Omental fat pad (tissue), 4 donors: ENCODE measurements around the gene RSRC2. TPM values are rescaled to one million over a fixed set of nuclear protein-coding genes. Genes with fewer than 3 reads are reported as not detected.
"Not testable (repeated sequence)": the region's sequence is repeated elsewhere in the genome, so short reads cannot be mapped to it uniquely, and the experiment has no call there.

Source experiments
- ATAC-seq: fragments of 150-250 bp; one replicate; pipeline ENCODE4 v1.9.1; 2016; ENCODE audit warnings: mild to moderate bottlenecking, moderate library complexity; ENCODE audit not compliant: low FRiP score
- DNase-seq: peaks from one replicate; pipeline ENCODE4 v3.0.0-alpha.2; 2019; ENCODE audit warnings: low spot score
- total RNA-seq, 4 donors: library from RNA; depleted of rRNA; stranded (reverse); fragments of >200 nt; gene quantifications; one replicate each; pipeline ENCODE4 v1.1.0, GENCODE V29; 2016
- TF ChIP-seq, protein P1 (sequence below), 3 donors: fragments of 450-650 bp; IDR thresholded peaks; one replicate each; pipeline ENCODE4 v1.5.1; 2016 to 2017; ENCODE audit warnings: antibody characterized with exemption in 3 of 3, mild to moderate bottlenecking in 3 of 3, moderate library complexity in 2 of 3

Gene RSRC2, protein sequence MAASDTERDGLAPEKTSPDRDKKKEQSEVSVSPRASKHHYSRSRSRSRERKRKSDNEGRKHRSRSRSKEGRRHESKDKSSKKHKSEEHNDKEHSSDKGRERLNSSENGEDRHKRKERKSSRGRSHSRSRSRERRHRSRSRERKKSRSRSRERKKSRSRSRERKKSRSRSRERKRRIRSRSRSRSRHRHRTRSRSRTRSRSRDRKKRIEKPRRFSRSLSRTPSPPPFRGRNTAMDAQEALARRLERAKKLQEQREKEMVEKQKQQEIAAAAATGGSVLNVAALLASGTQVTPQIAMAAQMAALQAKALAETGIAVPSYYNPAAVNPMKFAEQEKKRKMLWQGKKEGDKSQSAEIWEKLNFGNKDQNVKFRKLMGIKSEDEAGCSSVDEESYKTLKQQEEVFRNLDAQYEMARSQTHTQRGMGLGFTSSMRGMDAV
- 100 to 1,000 TPM in 2 of 4 donors, 10 to 100 TPM in 2; 59.4 to 126 (median 100.0) TPM for total RNA-seq

DNA sequence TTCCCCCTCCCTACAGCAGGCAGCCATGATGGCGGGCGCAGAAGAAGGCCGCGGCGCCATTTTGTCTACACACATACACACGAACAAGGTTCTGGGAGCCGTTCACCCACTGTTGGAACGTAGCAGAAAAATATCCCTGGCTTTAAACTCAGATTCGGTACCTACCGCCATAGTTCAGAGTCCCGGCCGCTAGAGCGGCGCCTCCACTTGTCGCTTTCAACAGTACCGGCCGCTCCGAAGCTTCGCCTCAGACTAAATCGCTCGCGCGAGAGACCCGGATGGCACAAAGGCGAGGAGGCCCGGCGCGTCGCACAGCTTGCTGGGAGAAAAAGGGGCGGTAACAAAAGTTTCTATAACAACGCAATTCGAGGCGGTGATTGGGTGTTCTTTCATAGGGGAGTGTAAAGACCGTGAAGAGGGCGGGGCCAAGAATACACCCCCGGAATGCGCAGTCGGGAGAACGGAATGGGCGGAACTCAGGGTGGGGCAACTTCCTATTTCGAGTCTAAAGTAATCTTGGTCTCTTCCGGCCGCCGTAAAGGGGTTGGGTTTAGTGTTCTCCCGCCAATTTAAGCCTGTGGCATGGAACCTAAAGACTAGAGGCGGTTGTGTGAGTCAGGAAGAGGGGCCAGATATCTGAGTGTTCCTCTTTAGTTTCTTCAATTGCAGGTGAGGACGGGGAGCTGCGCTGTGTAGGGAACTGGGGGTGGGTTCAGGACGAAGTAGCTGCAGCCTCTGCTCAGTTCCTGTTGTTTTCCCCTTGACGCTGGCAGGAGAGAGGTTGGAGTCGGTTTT is at the start of gene RSRC2, which contains the start of gene KNTC1:
Gene RSRC2, minus strand, starts transcription at position 254 of the 795 bp plus-strand sequence. Its CDS starts 83 bp downstream, at position 171.
Gene KNTC1, plus strand, starts transcription at position 567 of the 795 bp plus-strand sequence. CDS start 2,815 bp downstream, outside the sequence.
- TF ChIP-seq, protein P1, sequence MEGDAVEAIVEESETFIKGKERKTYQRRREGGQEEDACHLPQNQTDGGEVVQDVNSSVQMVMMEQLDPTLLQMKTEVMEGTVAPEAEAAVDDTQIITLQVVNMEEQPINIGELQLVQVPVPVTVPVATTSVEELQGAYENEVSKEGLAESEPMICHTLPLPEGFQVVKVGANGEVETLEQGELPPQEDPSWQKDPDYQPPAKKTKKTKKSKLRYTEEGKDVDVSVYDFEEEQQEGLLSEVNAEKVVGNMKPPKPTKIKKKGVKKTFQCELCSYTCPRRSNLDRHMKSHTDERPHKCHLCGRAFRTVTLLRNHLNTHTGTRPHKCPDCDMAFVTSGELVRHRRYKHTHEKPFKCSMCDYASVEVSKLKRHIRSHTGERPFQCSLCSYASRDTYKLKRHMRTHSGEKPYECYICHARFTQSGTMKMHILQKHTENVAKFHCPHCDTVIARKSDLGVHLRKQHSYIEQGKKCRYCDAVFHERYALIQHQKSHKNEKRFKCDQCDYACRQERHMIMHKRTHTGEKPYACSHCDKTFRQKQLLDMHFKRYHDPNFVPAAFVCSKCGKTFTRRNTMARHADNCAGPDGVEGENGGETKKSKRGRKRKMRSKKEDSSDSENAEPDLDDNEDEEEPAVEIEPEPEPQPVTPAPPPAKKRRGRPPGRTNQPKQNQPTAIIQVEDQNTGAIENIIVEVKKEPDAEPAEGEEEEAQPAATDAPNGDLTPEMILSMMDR (IDR thresholded peaks at IDR 0.05), result no peak
- DNase-seq (peak; percentile 93), ATAC-seq (peak; percentile 96)

DNA sequence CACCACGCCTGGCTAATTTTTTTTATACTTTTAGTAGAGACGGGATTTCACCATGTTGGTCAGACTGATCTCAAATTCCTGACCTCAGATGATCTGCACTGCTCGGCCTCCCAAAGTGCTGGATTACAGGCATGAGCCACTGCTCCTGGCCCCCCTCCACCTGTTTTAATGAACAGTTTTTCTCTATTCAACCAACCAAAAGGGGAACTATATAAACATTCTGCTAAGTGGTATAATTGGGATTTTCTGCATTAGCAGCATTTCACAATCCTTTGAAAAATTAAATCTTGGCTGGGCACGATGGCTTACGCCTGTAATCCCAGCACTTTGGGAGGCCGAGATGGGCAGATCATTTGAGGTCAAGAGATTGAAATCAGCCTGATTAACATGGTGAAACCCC is 45.1 kb upstream of the RSRC2 start:
- TF ChIP-seq, protein P1 (IDR thresholded peaks at IDR 0.05), result no peak
- DNase-seq (no peak), ATAC-seq (no peak)

DNA sequence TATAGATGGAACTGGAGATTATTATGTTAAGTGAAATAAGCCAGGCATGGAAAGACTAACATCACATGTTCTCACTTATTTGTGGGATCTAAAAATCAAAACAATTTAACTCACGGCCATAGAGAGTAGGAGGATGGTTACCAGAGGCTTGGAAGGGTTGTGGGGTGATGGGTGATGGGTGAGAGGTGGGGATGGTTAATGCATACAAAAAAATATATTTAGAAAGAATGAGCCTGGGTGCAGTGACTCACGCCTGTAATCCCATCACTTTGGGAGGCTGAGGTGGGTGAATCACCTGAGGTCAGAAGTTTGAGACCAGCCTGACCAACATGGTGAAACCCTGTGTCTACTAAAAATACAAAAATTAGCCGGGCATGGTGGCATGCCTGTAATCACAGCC is 43.3 kb upstream of the RSRC2 start:
- DNase-seq, ATAC-seq: not testable (repeated sequence)

DNA sequence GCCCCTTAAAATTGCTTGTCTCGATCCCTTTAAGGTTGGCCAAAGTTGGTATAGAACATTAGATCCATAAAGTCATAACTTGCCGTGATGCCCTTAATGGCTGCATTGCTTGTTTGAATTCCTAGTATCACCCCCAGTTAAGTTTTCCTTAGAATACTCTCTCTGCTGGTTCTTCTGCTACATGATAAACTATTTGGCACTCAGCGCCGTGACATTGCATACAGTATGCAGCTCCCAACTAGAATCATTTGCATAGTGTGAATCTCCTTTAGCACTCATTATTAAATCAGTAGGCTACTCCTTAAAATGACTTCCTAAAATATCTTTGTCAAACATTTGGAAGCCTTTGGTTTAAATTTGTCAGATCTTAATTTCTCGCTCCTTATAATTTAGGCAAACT is 42.6 kb upstream of the RSRC2 start:
- DNase-seq (no peak), ATAC-seq (no peak)
- TF ChIP-seq, protein P1 (IDR thresholded peaks at IDR 0.05), result no peak

DNA sequence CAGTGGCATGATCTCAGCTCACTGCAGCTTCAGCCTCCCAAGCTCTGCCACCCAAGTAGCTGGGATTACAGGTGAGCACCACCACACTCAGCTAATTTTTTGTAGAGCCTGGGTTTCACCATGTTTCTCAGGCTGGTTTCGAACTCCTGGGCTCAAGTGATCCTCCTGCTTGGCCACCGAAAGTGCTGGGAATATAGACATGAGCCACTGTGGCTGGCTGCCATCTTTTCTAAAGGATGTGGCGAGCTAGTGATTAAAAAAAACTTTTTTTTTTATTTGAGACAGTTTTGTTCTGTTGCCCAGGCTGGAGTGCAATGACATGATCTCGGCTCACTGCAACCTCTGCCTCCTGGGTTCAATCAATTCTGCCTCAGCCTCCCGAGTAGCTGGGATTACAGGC is 40.1 kb upstream of the RSRC2 start:
- ATAC-seq, DNase-seq: not testable (repeated sequence)

DNA sequence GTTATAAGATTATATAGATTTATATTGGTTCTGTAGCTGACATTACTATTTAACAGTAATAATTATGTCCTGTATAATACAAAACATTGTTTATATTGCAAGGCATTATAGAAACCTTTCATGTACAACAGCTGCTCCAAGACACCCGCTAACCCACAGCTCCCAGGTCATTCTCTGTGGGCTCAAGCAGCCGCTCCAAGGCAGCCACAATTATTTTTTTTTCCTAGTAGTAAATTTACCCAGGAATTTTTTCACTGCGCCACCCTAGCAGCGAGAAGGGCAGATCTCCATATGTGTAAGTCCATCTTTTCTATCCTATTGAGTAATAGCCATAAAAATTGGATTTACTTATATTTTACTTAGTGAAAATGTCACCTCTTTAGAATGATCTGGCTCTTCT is 36.6 kb upstream of the RSRC2 start:
- ATAC-seq, result no peak
- no peak for DNase-seq
- TF ChIP-seq, protein P1 (IDR thresholded peaks at IDR 0.05), result no peak

DNA sequence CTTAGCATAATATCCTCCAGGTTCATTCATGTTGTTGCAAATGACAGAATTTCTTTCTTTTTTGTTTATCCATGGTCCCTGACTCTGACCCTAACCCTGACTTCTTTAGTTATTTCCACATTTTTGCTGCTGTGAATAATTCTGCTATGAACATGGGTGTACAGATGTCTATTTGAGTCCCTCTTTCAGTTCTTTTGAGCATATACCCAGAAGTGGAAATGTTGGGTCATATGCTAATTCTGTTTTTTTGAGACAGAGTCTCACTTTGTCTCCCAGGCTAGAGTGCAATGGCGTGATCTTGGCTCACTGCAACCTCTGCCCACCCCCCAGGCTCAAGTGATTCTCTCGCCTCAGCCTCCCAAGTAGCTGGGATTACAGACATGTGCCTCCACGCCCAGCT is 33.4 kb upstream of the RSRC2 start:
- TF ChIP-seq, protein P1 (IDR thresholded peaks at IDR 0.05), result no peak
- no peak for ATAC-seq
- no peak for DNase-seq
